B cell (primary cell): ENCODE data around the gene ARL14. TPM values are rescaled to one million over a fixed set of nuclear protein-coding genes. Genes with fewer than 3 reads are reported as not detected.

Experiments used
- ATAC-seq: fragments of 200-7000 bp; cut with Tn5 transposase; one replicate; pipeline ENCODE4 v1.10.0; 2021; ENCODE audit warnings: low read depth, mild to moderate bottlenecking, moderate number of reproducible peaks, moderate library complexity
- CTCF ChIA-PET: fragments of 350-600 bp; sonication (Branson Sonifier 250); formaldehyde crosslinking; loops from one replicate; lab custom pipeline; 2021; ENCODE audit warnings: antibody characterized with exemption, inconsistent platforms; lab: Charles Lee
- POLR2A ChIA-PET: fragments of 350-600 bp; sonication (Branson Sonifier 250); formaldehyde crosslinking; loops from one replicate; lab custom pipeline; 2021; ENCODE audit warnings: antibody characterized with exemption; lab: Charles Lee
- DNase-seq: peaks from one replicate; pipeline ENCODE4 v3.0.0; 2013
- H2AFZ ChIP-seq: 2 replicates; pipeline ENCODE4 v1.6.1; 2012; ENCODE audit warnings: mild to moderate bottlenecking, low read depth, low read length; ENCODE audit not compliant: insufficient read depth, poor library complexity, severe bottlenecking
- H3K27ac ChIP-seq, 2 donors: 1 replicate in 1 of 2; 2 replicates in 1 of 2; pipeline ENCODE4 v1.5.1; 2012 to 2013; ENCODE audit warnings: low read length in 2 of 2, mild to moderate bottlenecking in 2 of 2, moderate library complexity in 1 of 2
- H3K27me3 ChIP-seq, 4 experiments: fragments of 200-600 bp in 1 of 4; sonication (generic) in 1 of 4; replicated peaks in 1 of 4; 1 replicate in 2 of 4; 2 replicates in 2 of 4; pipeline versions ENCODE4 v1.6.1 to v1.7.0; 2013 to 2016; ENCODE audit warnings: low read length in 3 of 4, mild to moderate bottlenecking in 2 of 4, mixed read lengths in 1 of 4, moderate library complexity in 1 of 4; ENCODE audit not compliant: insufficient read depth in 4 of 4, control insufficient read depth in 3 of 4; ENCODE audit errors: control extremely low read depth in 1 of 4
- H3K36me3 ChIP-seq, 2 experiments: replicated peaks in 1 of 2; 1 replicate in 1 of 2; 2 replicates in 1 of 2; pipeline versions ENCODE4 v1.6.1 to v1.7.1; 2013; ENCODE audit warnings: low read length in 1 of 2; ENCODE audit not compliant: insufficient read depth in 2 of 2, control insufficient read depth in 1 of 2; ENCODE audit errors: control extremely low read depth in 1 of 2, extremely low read depth in 1 of 2
- H3K4me1 ChIP-seq, 2 donors: fragments of 200-600 bp in 1 of 2; sonication (generic) in 1 of 2; 1 replicate in 1 of 2; 2 replicates in 1 of 2; pipeline versions ENCODE4 v1.5.1 to v1.6.1; 2013 to 2017; ENCODE audit warnings: low read length in 2 of 2; ENCODE audit not compliant: control insufficient read depth in 2 of 2, insufficient read depth in 2 of 2
- H3K4me2 ChIP-seq: replicated peaks from 2 replicates; pipeline ENCODE3; 2012; ENCODE audit warnings: mild to moderate bottlenecking, low read depth, low read length; ENCODE audit not compliant: poor library complexity, severe bottlenecking
- H3K4me3 ChIP-seq, 5 experiments: fragments of 200-600 bp in 1 of 5; sonication (generic) in 1 of 5; 1 replicate in 3 of 5; 2 replicates in 2 of 5; pipeline versions ENCODE4 v1.5.1 to v1.7.0; 2011 to 2016; ENCODE audit warnings: low read length in 4 of 5, mild to moderate bottlenecking in 4 of 5, low read depth in 2 of 5, control low read depth in 1 of 5, moderate library complexity in 1 of 5; ENCODE audit not compliant: insufficient read depth in 1 of 5; ENCODE audit errors: control extremely low read depth in 1 of 5, extremely low read depth in 1 of 5
- H3K79me2 ChIP-seq: fragments of 200-600 bp; sonication (generic); one replicate; pipeline ENCODE4 v1.6.0; 2016; ENCODE audit warnings: low read length; ENCODE audit not compliant: control insufficient read depth, insufficient read depth
- H3K9ac ChIP-seq: fragments of 200-600 bp; sonication (generic); 2 replicates; pipeline ENCODE4 v1.6.1; 2017; ENCODE audit warnings: mild to moderate bottlenecking, low read length, moderate library complexity
- H3K9me3 ChIP-seq, 3 donors: one replicate each; pipeline versions ENCODE4 v1.6.1 to v1.7.1; 2013; ENCODE audit warnings: low read length in 2 of 3; ENCODE audit not compliant: control insufficient read depth in 2 of 3, insufficient read depth in 1 of 3; ENCODE audit errors: control extremely low read depth in 1 of 3
- H4K20me1 ChIP-seq: 2 replicates; pipeline ENCODE4 v1.6.0; 2012; ENCODE audit warnings: mild to moderate bottlenecking, low read length; ENCODE audit not compliant: insufficient read depth, control insufficient read depth, poor library complexity, severe bottlenecking
- H3K27ac Mint-ChIP-seq: one replicate; pipeline ENCODE4 v1.8.0; 2021; ENCODE audit warnings: mixed read lengths
- H3K27me3 Mint-ChIP-seq: one replicate; pipeline ENCODE4 v1.8.0; 2021; ENCODE audit warnings: mixed read lengths
- H3K4me1 Mint-ChIP-seq: one replicate; pipeline ENCODE4 v1.8.0; 2021; ENCODE audit warnings: mixed read lengths
- H3K4me3 Mint-ChIP-seq: one replicate; pipeline ENCODE4 v1.8.0; 2021; ENCODE audit warnings: mixed read lengths
- H3K9me3 Mint-ChIP-seq: one replicate; pipeline ENCODE4 v1.8.0; 2022; ENCODE audit warnings: mixed read lengths; ENCODE audit not compliant: insufficient read depth
- CTCF ChIP-seq: fragments of 200-600 bp; IDR thresholded peaks from one replicate; pipeline ENCODE4 v1.8.0; 2022; ENCODE audit warnings: antibody characterized with exemption, mild to moderate bottlenecking
- EZH2 ChIP-seq: IDR thresholded peaks from 2 replicates; pipeline ENCODE4 v1.6.1; 2012; ENCODE audit warnings: borderline replicate concordance, low read depth, mild to moderate bottlenecking, moderate library complexity, low read length; ENCODE audit not compliant: insufficient read depth, poor library complexity, severe bottlenecking
- intact Hi-C: fragments of 100-400 bp; cut with micrococcal nuclease; formaldehyde crosslinking; loops from one replicate; pipeline ENCODE4 v1.10.0; 2022
- polyA plus RNA-seq: library from polyadenylated mRNA; depleted of rRNA; stranded (reverse); fragments of >200 nt; gene quantifications from 2 replicates; pipeline ENCODE4 v1.2.3, GENCODE V29; 2012
- total RNA-seq, 2 donors: library from RNA; stranded (reverse); fragments of 120-200 nt in 1 of 2; gene quantifications; 1 replicate in 1 of 2; 2 replicates in 1 of 2; pipeline versions ENCODE4 v1.2.3 to v1.2.4, GENCODE V29; 2013 to 2022

The ARL14 gene
- total and polyA plus RNA-seq, 2 donors (not counting 1 experiment from before 2014, with no cell fraction given), result 0.43 to 0.89 TPM

- no peak for TF ChIP-seq EZH2
- TF ChIP-seq CTCF, result no peak
- Histone ChIP-seq H3K9ac (no peak overlapping the region), H4K20me1 (no peaks in the 10 kb centered on the region), H3K79me2 (no peaks in the 10 kb centered on the region), H3K4me3 (no peak overlapping the region), H3K27ac (no peak overlapping the region), H3K36me3 (no peaks in the 10 kb centered on the region), H3K4me1 (peaks cover 9 to 10% of the 10 kb centered on the region in 2 donors), H3K4me2 (no peak overlapping the region), H2AFZ (no peak overlapping the region), H3K27me3 (no peaks in the 10 kb centered on the region), H3K9me3 (no peaks in the 10 kb centered on the region)
- Mint-ChIP-seq H3K4me3 (no peak overlapping the region), H3K9me3 (no peaks in the 10 kb centered on the region), H3K4me1 (peaks cover 26% of the 10 kb centered on the region), H3K27ac (no peak overlapping the region), H3K27me3 (no peaks in the 10 kb centered on the region)
- no peak for ATAC-seq
- ChIA-PET CTCF (no interaction called here), POLR2A (interaction anchor here (0.5 kb wide), 1 partner anchor 127 kb away, joined by 3 read pairs; no protein-coding TSS in a partner anchor)
- DNase-seq, result no peak
- intact Hi-C loops, result no loop called here
Observed at GRCh38 chr3:160667452-160667851, 9.5 kb upstream of the ARL14 start.

- Histone ChIP-seq H3K9me3 (no peaks in the 10 kb centered on the region), H4K20me1 (no peaks in the 10 kb centered on the region), H3K27ac (no peak overlapping the region), H3K4me1 (peaks cover 9 to 10% of the 10 kb centered on the region in 2 donors), H3K79me2 (no peaks in the 10 kb centered on the region), H3K9ac (no peak overlapping the region), H3K4me2 (no peak overlapping the region), H3K36me3 (no peaks in the 10 kb centered on the region), H2AFZ (no peak overlapping the region), H3K4me3 (no peak overlapping the region), H3K27me3 (no peaks in the 10 kb centered on the region)
- intact Hi-C loops, result no loop called here
- Mint-ChIP-seq H3K27me3 (no peaks in the 10 kb centered on the region), H3K9me3 (no peaks in the 10 kb centered on the region), H3K4me1 (peaks cover 26% of the 10 kb centered on the region), H3K4me3 (no peak overlapping the region), H3K27ac (peak overlapping the region; percentile 29)
- ATAC-seq (no peak), DNase-seq (no peak)
- CTCF ChIA-PET, result interaction anchor here (1.4 kb wide), 1 partner anchor 8 kb away, joined by 4 read pairs; no protein-coding TSS in a partner anchor
- POLR2A ChIA-PET, result no interaction called here
- TF ChIP-seq EZH2 (no peak), CTCF (no peak)
Observed at GRCh38 chr3:160668454-160668853, 8.5 kb upstream of the ARL14 start.
